Neural cell (in vitro differentiated cells): Measurements from ENCODE around the gene EPHB3.

Experiments
- CTCF ChIP-seq: fragments of 450-650 bp; IDR thresholded peaks from 2 replicates; pipeline ENCODE4 v1.5.1; 2014; ENCODE audit warnings: antibody characterized with exemption, mild to moderate bottlenecking, moderate library complexity; ENCODE audit not compliant: poor library complexity, severe bottlenecking
- EP300 ChIP-seq: fragments of 450-650 bp; conservative IDR thresholded peaks from 2 replicates; pipeline ENCODE4 v1.6.1; 2014; ENCODE audit warnings: antibody characterized with exemption, mild to moderate bottlenecking, moderate library complexity; ENCODE audit not compliant: poor library complexity, severe bottlenecking
- EZH2 ChIP-seq: fragments of 200-600, 300-800 bp; shearing (Covaris generic), sonication (generic); IDR thresholded peaks from 2 replicates; pipeline ENCODE4 v1.6.1; 2014; ENCODE audit warnings: antibody characterized with exemption, low read length, borderline replicate concordance, mild to moderate bottlenecking; ENCODE audit not compliant: insufficient read depth, poor library complexity, severe bottlenecking
- POLR2AphosphoS5 ChIP-seq: IDR thresholded peaks from 2 replicates; pipeline ENCODE4 v1.6.1; 2012
- TAF1 ChIP-seq: IDR thresholded peaks from 2 replicates; pipeline ENCODE4 v1.6.1; 2012; ENCODE audit warnings: low read depth
- TF ChIP-seq, protein P1 (sequence below): IDR thresholded peaks from 2 replicates; pipeline ENCODE4 v1.6.1; 2012; ENCODE audit warnings: borderline replicate concordance

DNA sequence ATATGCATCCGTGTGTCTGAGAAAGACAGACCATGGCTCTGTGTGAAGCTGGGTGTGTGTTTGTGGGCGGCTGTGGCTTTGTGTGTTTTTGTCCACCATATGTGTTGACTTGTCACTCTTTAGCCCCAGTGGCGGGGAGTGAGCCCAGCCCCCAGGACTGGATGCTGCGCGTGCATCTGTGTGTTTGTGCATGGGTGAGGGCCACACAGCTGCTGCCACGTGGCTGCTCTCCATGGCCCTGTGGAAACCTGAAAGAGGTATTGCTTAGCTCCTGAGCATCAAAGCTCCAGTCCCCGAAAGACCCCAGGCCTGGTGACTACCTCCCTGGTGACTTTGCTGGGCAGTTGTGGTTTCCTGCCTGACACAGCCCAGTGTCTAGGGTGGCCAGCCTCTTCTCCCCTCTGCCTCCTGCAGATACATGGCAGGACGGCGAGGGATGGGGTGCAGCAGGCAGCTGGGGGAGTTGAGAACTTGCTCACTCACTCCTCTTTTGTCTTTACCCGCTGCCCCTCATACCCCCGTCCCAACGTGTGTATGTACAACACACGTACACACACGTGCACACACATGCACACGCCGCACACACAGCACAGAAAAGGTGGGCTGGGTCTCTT is 6.5 kb downstream of the EPHB3 start:
- no peak for TF ChIP-seq EP300
- no peak for TF ChIP-seq CTCF
- no peak for TF ChIP-seq POLR2AphosphoS5
- TF ChIP-seq EZH2: no peak
- TF ChIP-seq TAF1: no peak
- TF ChIP-seq, protein P1, sequence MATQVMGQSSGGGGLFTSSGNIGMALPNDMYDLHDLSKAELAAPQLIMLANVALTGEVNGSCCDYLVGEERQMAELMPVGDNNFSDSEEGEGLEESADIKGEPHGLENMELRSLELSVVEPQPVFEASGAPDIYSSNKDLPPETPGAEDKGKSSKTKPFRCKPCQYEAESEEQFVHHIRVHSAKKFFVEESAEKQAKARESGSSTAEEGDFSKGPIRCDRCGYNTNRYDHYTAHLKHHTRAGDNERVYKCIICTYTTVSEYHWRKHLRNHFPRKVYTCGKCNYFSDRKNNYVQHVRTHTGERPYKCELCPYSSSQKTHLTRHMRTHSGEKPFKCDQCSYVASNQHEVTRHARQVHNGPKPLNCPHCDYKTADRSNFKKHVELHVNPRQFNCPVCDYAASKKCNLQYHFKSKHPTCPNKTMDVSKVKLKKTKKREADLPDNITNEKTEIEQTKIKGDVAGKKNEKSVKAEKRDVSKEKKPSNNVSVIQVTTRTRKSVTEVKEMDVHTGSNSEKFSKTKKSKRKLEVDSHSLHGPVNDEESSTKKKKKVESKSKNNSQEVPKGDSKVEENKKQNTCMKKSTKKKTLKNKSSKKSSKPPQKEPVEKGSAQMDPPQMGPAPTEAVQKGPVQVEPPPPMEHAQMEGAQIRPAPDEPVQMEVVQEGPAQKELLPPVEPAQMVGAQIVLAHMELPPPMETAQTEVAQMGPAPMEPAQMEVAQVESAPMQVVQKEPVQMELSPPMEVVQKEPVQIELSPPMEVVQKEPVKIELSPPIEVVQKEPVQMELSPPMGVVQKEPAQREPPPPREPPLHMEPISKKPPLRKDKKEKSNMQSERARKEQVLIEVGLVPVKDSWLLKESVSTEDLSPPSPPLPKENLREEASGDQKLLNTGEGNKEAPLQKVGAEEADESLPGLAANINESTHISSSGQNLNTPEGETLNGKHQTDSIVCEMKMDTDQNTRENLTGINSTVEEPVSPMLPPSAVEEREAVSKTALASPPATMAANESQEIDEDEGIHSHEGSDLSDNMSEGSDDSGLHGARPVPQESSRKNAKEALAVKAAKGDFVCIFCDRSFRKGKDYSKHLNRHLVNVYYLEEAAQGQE: no peak
